Neural progenitor cell (in vitro differentiated cells): ENCODE data around the gene CCDC183.

Experiments
- EZH2 ChIP-seq: fragments of 200-600 bp; sonication (generic); IDR thresholded peaks from 2 replicates; pipeline ENCODE4 v1.6.1; 2017; ENCODE audit warnings: antibody characterized with exemption, mild to moderate bottlenecking, moderate library complexity
- EZH2phosphoT487 ChIP-seq: fragments of 200-600 bp; sonication (generic); IDR thresholded peaks from 2 replicates; pipeline ENCODE4 v1.6.1; 2017; ENCODE audit warnings: antibody characterized with exemption
- TF ChIP-seq, protein P1 (sequence below): fragments of 200-600 bp; sonication (generic); IDR thresholded peaks from 2 replicates; pipeline ENCODE4 v1.5.1; 2017; ENCODE audit warnings: antibody characterized with exemption, mild to moderate bottlenecking

DNA sequence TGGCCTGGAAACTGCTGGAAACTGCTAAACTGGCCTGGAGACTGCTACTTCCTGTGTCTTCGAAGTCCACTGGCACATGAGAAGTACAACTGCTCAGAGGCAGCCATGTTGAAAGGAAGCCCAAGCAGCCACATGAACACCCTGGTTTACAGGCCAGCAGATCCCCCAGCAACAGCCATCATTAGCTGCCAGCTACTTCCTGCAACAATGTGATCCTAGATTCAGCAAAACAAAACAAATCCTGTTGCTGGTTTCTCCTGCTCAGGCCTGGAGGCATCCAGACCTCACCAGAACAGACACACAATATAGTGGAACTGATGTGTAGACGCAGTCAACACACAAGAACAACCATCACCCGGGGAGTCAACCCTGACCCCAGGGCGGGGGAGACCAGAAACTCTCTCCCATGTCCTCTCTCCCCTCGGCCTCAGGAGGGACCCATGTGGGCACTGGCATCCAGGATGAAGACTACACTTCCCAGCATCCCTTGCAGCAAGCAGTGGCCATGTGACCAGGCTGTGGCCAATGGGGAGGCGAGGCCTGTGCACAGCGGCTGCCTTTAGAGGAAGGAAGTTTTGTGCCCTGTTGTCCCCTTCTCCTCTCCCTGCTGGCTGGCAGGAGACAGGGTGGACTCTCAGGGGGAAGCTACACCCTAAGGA lies 22.6 kb upstream of the CCDC183 start:
- TF ChIP-seq, protein P1, sequence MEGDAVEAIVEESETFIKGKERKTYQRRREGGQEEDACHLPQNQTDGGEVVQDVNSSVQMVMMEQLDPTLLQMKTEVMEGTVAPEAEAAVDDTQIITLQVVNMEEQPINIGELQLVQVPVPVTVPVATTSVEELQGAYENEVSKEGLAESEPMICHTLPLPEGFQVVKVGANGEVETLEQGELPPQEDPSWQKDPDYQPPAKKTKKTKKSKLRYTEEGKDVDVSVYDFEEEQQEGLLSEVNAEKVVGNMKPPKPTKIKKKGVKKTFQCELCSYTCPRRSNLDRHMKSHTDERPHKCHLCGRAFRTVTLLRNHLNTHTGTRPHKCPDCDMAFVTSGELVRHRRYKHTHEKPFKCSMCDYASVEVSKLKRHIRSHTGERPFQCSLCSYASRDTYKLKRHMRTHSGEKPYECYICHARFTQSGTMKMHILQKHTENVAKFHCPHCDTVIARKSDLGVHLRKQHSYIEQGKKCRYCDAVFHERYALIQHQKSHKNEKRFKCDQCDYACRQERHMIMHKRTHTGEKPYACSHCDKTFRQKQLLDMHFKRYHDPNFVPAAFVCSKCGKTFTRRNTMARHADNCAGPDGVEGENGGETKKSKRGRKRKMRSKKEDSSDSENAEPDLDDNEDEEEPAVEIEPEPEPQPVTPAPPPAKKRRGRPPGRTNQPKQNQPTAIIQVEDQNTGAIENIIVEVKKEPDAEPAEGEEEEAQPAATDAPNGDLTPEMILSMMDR: no peak
- TF ChIP-seq EZH2 (no peak), EZH2phosphoT487 (no peak)
